Mucosa of rectum (tissue), 2 donors: ENCODE data around the gene TAF7L.
"Not testable (repeated sequence)": the region's sequence is repeated elsewhere in the genome, so short reads cannot be mapped to it uniquely, and the experiment has no call there.

ENCODE experiments used
- H3K27ac ChIP-seq, 2 donors: one replicate each; pipeline ENCODE4 v1.7.0; 2013; ENCODE audit warnings: inconsistent platforms in 2 of 2, low read depth in 2 of 2, low read length in 2 of 2
- H3K27me3 ChIP-seq, 2 donors: one replicate each; pipeline ENCODE4 v1.7.0; 2013; ENCODE audit warnings: low read length in 2 of 2; ENCODE audit not compliant: control insufficient read depth in 2 of 2, insufficient read depth in 2 of 2
- H3K36me3 ChIP-seq, 2 donors: one replicate each; pipeline ENCODE4 v1.7.0; 2013; ENCODE audit warnings: low read length in 2 of 2; ENCODE audit not compliant: control insufficient read depth in 2 of 2, insufficient read depth in 2 of 2
- H3K4me1 ChIP-seq, 2 donors: one replicate each; pipeline ENCODE4 v1.7.0; 2013; ENCODE audit warnings: low read length in 2 of 2, mild to moderate bottlenecking in 1 of 2; ENCODE audit not compliant: control insufficient read depth in 2 of 2, insufficient read depth in 2 of 2
- H3K4me3 ChIP-seq, 2 donors: one replicate each; pipeline ENCODE4 v1.7.0; 2013; ENCODE audit warnings: low read length in 2 of 2
- H3K9ac ChIP-seq, 2 donors: one replicate each; pipeline ENCODE4 v1.7.0; 2013; ENCODE audit warnings: low read length in 2 of 2, low read depth in 1 of 2, mild to moderate bottlenecking in 1 of 2
- H3K9me3 ChIP-seq, 2 donors: one replicate each; pipeline ENCODE4 v1.7.0; 2013; ENCODE audit warnings: low read length in 2 of 2; ENCODE audit not compliant: control insufficient read depth in 2 of 2
- donor health status: healthy.
- donor health status: Normal muscosa, but diverticular disease.

Gene TAF7L

GRCh38 chrX:101290957-101291603, at the start of gene TAF7L:
Gene TAF7L, minus strand, starts transcription at chrX:101291334. Its CDS starts 3,791 bp downstream, at chrX:101287543.
- H3K9me3 ChIP-seq: no peaks in the 10 kb centered on the region
- H3K4me3 ChIP-seq: no peak within 1 kb of the TSS

DNA sequence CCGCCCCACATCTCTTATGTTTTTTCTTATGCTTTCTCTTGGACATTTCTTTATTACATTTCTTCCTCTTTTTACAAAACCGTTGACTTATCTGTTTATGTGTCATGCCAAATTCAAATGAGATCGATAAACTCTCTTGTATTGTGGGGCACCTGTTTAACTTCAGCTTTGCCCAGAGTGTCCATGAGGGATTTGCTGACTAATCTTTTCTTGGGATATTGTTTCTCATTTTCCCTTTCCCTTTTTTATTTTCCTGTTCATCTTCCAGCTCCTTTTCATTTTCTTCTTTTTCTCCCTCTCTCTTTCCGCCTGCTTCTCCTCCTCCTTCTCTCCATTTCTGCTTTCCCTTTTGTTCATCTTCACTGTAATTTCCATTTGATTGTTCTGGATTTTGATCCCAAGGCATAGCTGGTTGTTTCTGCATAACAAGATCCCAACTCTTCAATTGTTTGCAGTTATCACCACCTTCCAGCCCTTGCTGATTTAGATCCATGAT, 46.7 kb upstream of the TAF7L start:
- H3K27ac ChIP-seq: no peak overlapping the region

More at GRCh38 chrX:101290957-101291603, at the start of gene TAF7L:
- no peak within 1 kb of the TSS for H3K9ac ChIP-seq
- H3K27me3 ChIP-seq: peaks cover 0 to 4% of the 10 kb centered on the region in 2 donors
- no peaks in the 10 kb centered on the region for H3K4me1 ChIP-seq
- no peaks in the 10 kb centered on the region for H3K36me3 ChIP-seq
- H3K27ac ChIP-seq: no peak within 1 kb of the TSS

DNA sequence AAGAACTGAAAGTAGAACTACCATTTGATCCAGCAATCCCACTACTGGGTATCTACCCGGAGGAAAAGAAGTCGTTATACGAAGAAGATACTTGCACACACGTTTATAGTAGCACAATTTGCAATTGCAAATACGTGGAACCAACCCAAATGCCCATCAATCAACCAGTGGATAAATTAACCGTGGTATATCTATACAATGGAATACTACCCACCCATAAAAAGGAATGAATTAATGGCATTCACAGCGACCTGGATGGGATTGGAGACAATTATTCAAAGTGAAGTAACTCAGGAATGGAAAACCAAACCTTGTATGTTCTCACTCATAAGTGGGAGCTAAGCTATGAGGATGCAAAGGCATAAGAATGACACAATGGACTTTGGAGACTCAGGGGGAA, 43.2 kb upstream of the TAF7L start:
- not testable (repeated sequence) for H3K4me1 ChIP-seq

More for the DNA sequence above, 46.7 kb upstream of the TAF7L start:
- Histone ChIP-seq H3K4me1 (no peaks in the 10 kb centered on the region), H3K9ac (no peak overlapping the region), H3K4me3 (no peak overlapping the region), H3K9me3 (no peaks in the 10 kb centered on the region), H3K36me3 (no peaks in the 10 kb centered on the region), H3K27me3 (no peaks in the 10 kb centered on the region)

GRCh38 chrX:101326600-101326999, 35.5 kb upstream of the TAF7L start:
- not testable (repeated sequence) for H3K4me1 ChIP-seq, H3K4me3 ChIP-seq, H3K27me3 ChIP-seq, H3K27ac ChIP-seq, H3K9me3 ChIP-seq, H3K36me3 ChIP-seq, H3K9ac ChIP-seq

More for the DNA sequence above, 43.2 kb upstream of the TAF7L start:
- not testable (repeated sequence) for H3K27ac ChIP-seq, H3K36me3 ChIP-seq, H3K9me3 ChIP-seq, H3K9ac ChIP-seq, H3K4me3 ChIP-seq, H3K27me3 ChIP-seq

DNA sequence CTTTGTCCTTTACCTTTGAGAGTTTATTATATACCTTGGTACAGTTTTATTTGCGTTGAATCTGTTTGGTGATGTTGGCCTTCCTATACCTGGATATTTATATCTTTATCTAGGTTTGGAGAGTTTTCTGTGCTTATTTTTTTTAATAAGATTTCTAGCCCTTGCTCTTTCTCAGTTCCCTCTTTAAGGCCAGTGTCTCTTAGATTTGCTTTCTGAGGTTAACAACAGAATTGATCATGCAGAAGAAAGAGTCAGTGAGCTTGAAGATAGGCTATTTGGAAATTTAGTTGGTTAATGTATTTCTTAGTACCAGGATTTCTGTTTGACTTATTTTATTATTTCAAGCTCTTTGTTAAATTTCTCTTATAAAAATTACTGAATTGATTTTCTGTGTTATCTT, 12.7 kb upstream of the TAF7L start:
- Histone ChIP-seq H3K27ac (no peak overlapping the region), H3K4me1 (no peaks in the 10 kb centered on the region), H3K36me3 (no peaks in the 10 kb centered on the region)

GRCh38 chrX:101295603-101296002, 4.5 kb upstream of the TAF7L start:
- H3K27me3 ChIP-seq, H3K36me3 ChIP-seq, H3K27ac ChIP-seq, H3K4me1 ChIP-seq, H3K9me3 ChIP-seq, H3K4me3 ChIP-seq, H3K9ac ChIP-seq: not testable (repeated sequence)

More for the DNA sequence above, 12.7 kb upstream of the TAF7L start:
- no peak overlapping the region for H3K9ac ChIP-seq
- H3K4me3 ChIP-seq: no peak overlapping the region
- H3K27me3 ChIP-seq: no peaks in the 10 kb centered on the region
- H3K9me3 ChIP-seq: no peaks in the 10 kb centered on the region

- Histone ChIP-seq H3K9me3 (no peaks in the 10 kb centered on the region), H3K4me3 (no peak overlapping the region), H3K36me3 (no peaks in the 10 kb centered on the region), H3K4me1 (no peaks in the 10 kb centered on the region), H3K27ac (no peak overlapping the region), H3K9ac (no peak overlapping the region), H3K27me3 (peaks cover 0 to 4% of the 10 kb centered on the region in 2 donors)
Measured at GRCh38 chrX:101287402-101287801, 3.7 kb downstream of the TAF7L start.

DNA sequence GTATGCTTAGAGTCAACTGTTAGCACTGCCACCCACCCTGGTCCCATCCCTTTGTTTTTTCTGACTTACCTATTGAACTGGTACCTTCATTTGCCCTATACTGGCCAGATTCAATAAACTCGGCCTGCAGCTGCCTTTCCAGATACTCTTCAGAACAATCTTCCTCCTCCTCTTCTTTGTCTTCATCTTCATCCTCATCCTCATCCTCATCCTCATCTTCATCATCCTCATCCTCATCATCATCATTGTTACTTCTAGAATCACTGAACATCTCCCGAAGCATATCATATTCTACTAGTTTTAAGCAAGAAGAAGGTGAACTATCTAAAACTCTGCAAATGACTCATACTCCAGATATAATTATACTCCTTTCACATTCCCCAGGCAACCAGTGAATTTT, 14.9 kb downstream of the TAF7L start:
- Histone ChIP-seq H3K4me3 (no peak overlapping the region), H3K27me3 (no peaks in the 10 kb centered on the region), H3K9me3 (no peaks in the 10 kb centered on the region), H3K36me3 (no peaks in the 10 kb centered on the region), H3K9ac (no peak overlapping the region), H3K4me1 (no peaks in the 10 kb centered on the region), H3K27ac (no peak overlapping the region)

GRCh38 chrX:101274198-101274597, 16.9 kb downstream of the TAF7L start:
- H3K27me3 ChIP-seq: peaks cover 0 to 2% of the 10 kb centered on the region in 2 donors

DNA sequence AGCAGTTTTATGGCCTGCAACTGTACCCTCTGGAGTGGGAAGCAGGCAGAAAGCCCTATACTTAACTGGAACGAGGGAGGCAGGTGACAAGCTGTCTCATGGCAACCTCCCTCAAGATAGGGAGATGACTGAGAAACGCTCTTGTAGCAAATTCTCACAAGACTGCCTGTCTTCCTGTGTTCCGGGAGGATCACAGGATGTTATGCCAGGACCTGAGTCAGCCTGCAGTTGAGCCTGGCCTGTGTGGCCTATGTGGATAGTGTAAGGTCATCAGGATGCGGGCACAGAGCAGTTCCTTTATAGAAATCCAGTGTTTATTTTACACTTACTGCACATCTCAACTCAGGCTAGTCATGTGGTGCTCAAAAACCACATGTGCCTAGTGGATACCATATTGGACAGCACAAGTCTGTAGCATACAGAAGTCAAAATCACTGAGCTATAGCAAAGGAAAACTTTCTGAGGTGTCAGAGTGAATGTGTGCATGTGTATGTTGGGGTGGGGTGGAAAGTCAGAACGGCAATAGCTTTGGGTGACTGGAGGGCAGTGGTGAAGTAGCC, 25.2 kb downstream of the TAF7L start:
- Histone ChIP-seq H3K9ac (no peak overlapping the region), H3K9me3 (no peaks in the 10 kb centered on the region), H3K27ac (no peak overlapping the region), H3K4me3 (no peak overlapping the region), H3K36me3 (no peaks in the 10 kb centered on the region), H3K27me3 (peaks cover under 1 to 4% of the 10 kb centered on the region in 2 donors), H3K4me1 (no peaks in the 10 kb centered on the region)

More at GRCh38 chrX:101274198-101274597, 16.9 kb downstream of the TAF7L start:
- Histone ChIP-seq H3K9me3 (no peaks in the 10 kb centered on the region), H3K9ac (no peak overlapping the region), H3K4me1 (no peaks in the 10 kb centered on the region), H3K27ac (no peak overlapping the region), H3K36me3 (no peaks in the 10 kb centered on the region), H3K4me3 (no peak overlapping the region)
